Mucosa of rectum (tissue), 2 donors: ENCODE results near the gene LRRC32.

Experiments
- H3K27ac ChIP-seq, 2 donors: one replicate each; pipeline ENCODE4 v1.7.0; 2013; ENCODE audit warnings: inconsistent platforms in 2 of 2, low read depth in 2 of 2, low read length in 2 of 2
- H3K27me3 ChIP-seq, 2 donors: one replicate each; pipeline ENCODE4 v1.7.0; 2013; ENCODE audit warnings: low read length in 2 of 2; ENCODE audit not compliant: control insufficient read depth in 2 of 2, insufficient read depth in 2 of 2
- H3K36me3 ChIP-seq, 2 donors: one replicate each; pipeline ENCODE4 v1.7.0; 2013; ENCODE audit warnings: low read length in 2 of 2; ENCODE audit not compliant: control insufficient read depth in 2 of 2, insufficient read depth in 2 of 2
- H3K4me1 ChIP-seq, 2 donors: one replicate each; pipeline ENCODE4 v1.7.0; 2013; ENCODE audit warnings: low read length in 2 of 2, mild to moderate bottlenecking in 1 of 2; ENCODE audit not compliant: control insufficient read depth in 2 of 2, insufficient read depth in 2 of 2
- H3K4me3 ChIP-seq, 2 donors: one replicate each; pipeline ENCODE4 v1.7.0; 2013; ENCODE audit warnings: low read length in 2 of 2
- H3K9ac ChIP-seq, 2 donors: one replicate each; pipeline ENCODE4 v1.7.0; 2013; ENCODE audit warnings: low read length in 2 of 2, low read depth in 1 of 2, mild to moderate bottlenecking in 1 of 2
- H3K9me3 ChIP-seq, 2 donors: one replicate each; pipeline ENCODE4 v1.7.0; 2013; ENCODE audit warnings: low read length in 2 of 2; ENCODE audit not compliant: control insufficient read depth in 2 of 2
- donor health status: healthy.
- donor health status: Normal muscosa, but diverticular disease.

Gene LRRC32

GRCh38 chr11:76689313-76690260 lies 19.0 kb upstream of the LRRC32 start:
- Histone ChIP-seq H3K27me3 (peaks cover 0 to 2% of the 10 kb centered on the region in 2 donors), H3K9me3 (no peaks in the 10 kb centered on the region), H3K9ac (no peak overlapping the region), H3K36me3 (no peaks in the 10 kb centered on the region), H3K4me1 (no peaks in the 10 kb centered on the region), H3K27ac (no peak overlapping the region), H3K4me3 (no peak overlapping the region)

GRCh38 chr11:76688146-76688545 lies 17.6 kb upstream of the LRRC32 start:
- Histone ChIP-seq H3K27me3 (peaks cover 0 to 2% of the 10 kb centered on the region in 2 donors), H3K4me3 (no peak overlapping the region)

GRCh38 chr11:76686261-76687079 lies 15.9 kb upstream of the LRRC32 start:
- Histone ChIP-seq H3K27ac (no peak overlapping the region), H3K4me3 (no peak overlapping the region), H3K36me3 (no peaks in the 10 kb centered on the region), H3K9me3 (no peaks in the 10 kb centered on the region), H3K9ac (no peak overlapping the region), H3K27me3 (peaks cover 0 to 2% of the 10 kb centered on the region in 2 donors), H3K4me1 (no peaks in the 10 kb centered on the region)

More at GRCh38 chr11:76688146-76688545, 17.6 kb upstream of the LRRC32 start:
- Histone ChIP-seq H3K4me1 (no peaks in the 10 kb centered on the region), H3K9me3 (no peaks in the 10 kb centered on the region), H3K27ac (no peak overlapping the region), H3K9ac (no peak overlapping the region), H3K36me3 (no peaks in the 10 kb centered on the region)

- H3K36me3 ChIP-seq, result no peaks in the 10 kb centered on the region
- H3K27ac ChIP-seq, result no peak overlapping the region
- H3K4me1 ChIP-seq, result no peaks in the 10 kb centered on the region
- no peak overlapping the region for H3K9ac ChIP-seq
- no peak overlapping the region for H3K4me3 ChIP-seq
- H3K9me3 ChIP-seq, result no peaks in the 10 kb centered on the region
- peaks cover 0 to 2% of the 10 kb centered on the region in 2 donors for H3K27me3 ChIP-seq
These were observed 15.3 kb upstream of the LRRC32 start for GRCh38 chr11:76685831-76686230.

GRCh38 chr11:76685237-76685636 lies 14.7 kb upstream of the LRRC32 start:
- Histone ChIP-seq H3K36me3 (no peaks in the 10 kb centered on the region), H3K4me1 (peaks cover 3 to 4% of the 10 kb centered on the region in 2 donors), H3K9me3 (no peaks in the 10 kb centered on the region), H3K9ac (no peak overlapping the region), H3K27ac (no peak overlapping the region), H3K27me3 (peaks cover 0 to 2% of the 10 kb centered on the region in 2 donors), H3K4me3 (no peak overlapping the region)

- H3K4me3 ChIP-seq, result no peak overlapping the region
- no peaks in the 10 kb centered on the region for H3K36me3 ChIP-seq
- H3K27me3 ChIP-seq, result peaks cover 0 to 2% of the 10 kb centered on the region in 2 donors
- H3K4me1 ChIP-seq, result peaks cover 3 to 4% of the 10 kb centered on the region in 2 donors
- no peaks in the 10 kb centered on the region for H3K9me3 ChIP-seq
- H3K9ac ChIP-seq, result no peak overlapping the region
- H3K27ac ChIP-seq, result no peak overlapping the region
These were observed 14.0 kb upstream of the LRRC32 start for GRCh38 chr11:76684516-76684915.

GRCh38 chr11:76683161-76684095 lies 12.9 kb upstream of the LRRC32 start:
- no peaks in the 10 kb centered on the region for H3K36me3 ChIP-seq
- H3K27ac ChIP-seq, result no peak overlapping the region
- H3K27me3 ChIP-seq, result peaks cover 0 to 2% of the 10 kb centered on the region in 2 donors
- peaks cover 3 to 4% of the 10 kb centered on the region in 2 donors for H3K4me1 ChIP-seq
- H3K9ac ChIP-seq, result no peak overlapping the region
- no peaks in the 10 kb centered on the region for H3K9me3 ChIP-seq
- no peak overlapping the region for H3K4me3 ChIP-seq

GRCh38 chr11:76682684-76683083 lies 12.1 kb upstream of the LRRC32 start:
- Histone ChIP-seq H3K9me3 (no peaks in the 10 kb centered on the region), H3K27ac (no peak overlapping the region), H3K4me1 (peaks cover 3 to 4% of the 10 kb centered on the region in 2 donors), H3K27me3 (peaks cover 0 to 2% of the 10 kb centered on the region in 2 donors), H3K4me3 (no peak overlapping the region), H3K36me3 (no peaks in the 10 kb centered on the region), H3K9ac (no peak overlapping the region)

GRCh38 chr11:76682106-76682505 lies 11.6 kb upstream of the LRRC32 start:
- Histone ChIP-seq H3K27ac (no peak overlapping the region), H3K9ac (no peak overlapping the region), H3K36me3 (no peaks in the 10 kb centered on the region), H3K27me3 (peaks cover 0 to 2% of the 10 kb centered on the region in 2 donors), H3K4me1 (peaks cover 3 to 4% of the 10 kb centered on the region in 2 donors), H3K9me3 (no peaks in the 10 kb centered on the region), H3K4me3 (no peak overlapping the region)
